ENCODE results near the gene TCFL5. TPM values are rescaled to one million over a fixed set of nuclear protein-coding genes. Genes with fewer than 3 reads are reported as not detected.

Gene TCFL5
- total RNA-seq, 1 donor from 2014 or later, result 11.5 TPM

DNA sequence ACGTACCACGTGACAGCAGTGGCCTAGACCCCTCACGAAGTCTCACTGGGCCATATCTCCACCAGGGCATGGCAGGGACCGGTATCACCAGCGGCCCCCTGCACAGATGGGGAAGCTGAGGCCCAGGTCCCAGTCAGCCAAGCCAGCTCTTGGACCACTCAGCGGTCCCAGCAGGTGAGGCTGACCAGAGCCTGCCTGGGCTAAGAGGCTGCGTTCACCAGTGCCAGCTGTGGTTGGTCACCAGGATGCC, 67.9 kb downstream of the TCFL5 start:
- Histone ChIP-seq H3K27ac (peak overlapping the region; percentile 84), H3K27me3 (no peaks in the 10 kb centered on the region), H3K4me3 (peak overlapping the region; percentile 53 to 66), H3K36me3 (peaks cover 0 to 7% of the 10 kb centered on the region in 2 donors), H3K9me3 (no peaks in the 10 kb centered on the region), H3K4me1 (peaks cover 26% of the 10 kb centered on the region)
- TF ChIP-seq POLR2A (IDR thresholded peaks at IDR 0.05) (no peak), POLR2AphosphoS5 (IDR thresholded peaks at IDR 0.05; ENCODE audit: insufficient read depth in 1 of 2, low read depth in 1 of 2) (no peak)
- TF ChIP-seq, protein P1, sequence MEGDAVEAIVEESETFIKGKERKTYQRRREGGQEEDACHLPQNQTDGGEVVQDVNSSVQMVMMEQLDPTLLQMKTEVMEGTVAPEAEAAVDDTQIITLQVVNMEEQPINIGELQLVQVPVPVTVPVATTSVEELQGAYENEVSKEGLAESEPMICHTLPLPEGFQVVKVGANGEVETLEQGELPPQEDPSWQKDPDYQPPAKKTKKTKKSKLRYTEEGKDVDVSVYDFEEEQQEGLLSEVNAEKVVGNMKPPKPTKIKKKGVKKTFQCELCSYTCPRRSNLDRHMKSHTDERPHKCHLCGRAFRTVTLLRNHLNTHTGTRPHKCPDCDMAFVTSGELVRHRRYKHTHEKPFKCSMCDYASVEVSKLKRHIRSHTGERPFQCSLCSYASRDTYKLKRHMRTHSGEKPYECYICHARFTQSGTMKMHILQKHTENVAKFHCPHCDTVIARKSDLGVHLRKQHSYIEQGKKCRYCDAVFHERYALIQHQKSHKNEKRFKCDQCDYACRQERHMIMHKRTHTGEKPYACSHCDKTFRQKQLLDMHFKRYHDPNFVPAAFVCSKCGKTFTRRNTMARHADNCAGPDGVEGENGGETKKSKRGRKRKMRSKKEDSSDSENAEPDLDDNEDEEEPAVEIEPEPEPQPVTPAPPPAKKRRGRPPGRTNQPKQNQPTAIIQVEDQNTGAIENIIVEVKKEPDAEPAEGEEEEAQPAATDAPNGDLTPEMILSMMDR (IDR thresholded peaks at IDR 0.05), result no peak
- no peak for DNase-seq (ENCODE audit: extremely low spot score in 2 of 2)
- intact Hi-C loops (cut with DNase I), result loop anchor here (5.0 to 10.0 kb wide), 3 partner anchors 126 to 489 kb away; partner anchors contain the start of gene ADRM1

DNA sequence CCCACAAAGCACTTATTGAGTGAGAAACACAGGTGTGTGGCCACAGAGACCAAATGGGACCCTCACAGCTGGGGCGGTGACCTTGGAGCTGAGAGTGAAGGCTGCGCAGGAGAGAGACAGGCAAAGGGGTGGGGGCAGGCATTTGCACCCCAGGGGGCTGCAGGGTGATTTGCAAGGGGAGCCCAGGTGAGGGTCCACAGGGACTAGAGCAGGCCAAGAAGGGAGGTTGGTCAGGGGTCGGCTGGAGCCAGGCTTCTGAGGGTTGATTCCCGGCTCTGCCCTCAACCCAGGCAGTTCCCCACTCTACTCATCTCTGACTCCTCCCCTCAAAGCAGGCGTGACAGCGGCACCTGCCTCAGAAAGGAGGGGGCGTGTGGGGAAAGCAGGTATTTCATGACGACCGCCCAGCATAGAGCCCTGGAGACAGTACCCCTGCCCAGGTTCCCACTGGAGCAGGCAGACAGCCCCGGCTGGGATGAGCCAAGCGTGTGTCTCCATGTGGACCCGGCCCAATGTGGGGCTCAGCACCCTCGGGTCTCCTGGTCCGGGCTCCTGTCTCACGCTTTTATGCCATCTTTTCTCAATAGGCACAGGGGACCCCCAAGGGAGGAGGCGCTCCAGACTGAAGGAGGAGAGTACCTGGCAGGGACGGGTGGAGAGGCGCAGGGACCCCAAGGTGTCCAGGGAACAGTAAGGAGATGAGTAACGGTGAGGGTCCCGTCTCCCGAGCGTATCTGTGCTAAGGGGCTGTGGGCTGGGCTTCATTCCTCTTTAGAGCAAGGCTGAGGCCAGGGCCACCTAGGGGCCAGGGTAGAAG, 68.5 kb downstream of the TCFL5 start:
- intact Hi-C loops (cut with DNase I), result loop anchor here (5.0 to 10.0 kb wide), 3 partner anchors 126 to 488 kb away; partner anchors contain the start of gene ADRM1
- Histone ChIP-seq H3K4me3 (peak overlapping the region; percentile 53 to 66), H3K9me3 (no peaks in the 10 kb centered on the region), H3K4me1 (peaks cover 26% of the 10 kb centered on the region), H3K27ac (peak overlapping the region; percentile 84), H3K27me3 (no peaks in the 10 kb centered on the region), H3K36me3 (peaks cover 0 to 1% of the 10 kb centered on the region in 2 donors)
- DNase-seq (ENCODE audit: extremely low spot score in 2 of 2), result no peak
- TF ChIP-seq POLR2A (IDR thresholded peaks at IDR 0.05) (no peak), POLR2AphosphoS5 (IDR thresholded peaks at IDR 0.05; ENCODE audit: insufficient read depth in 1 of 2, low read depth in 1 of 2) (no peak)
- TF ChIP-seq, protein P1 (IDR thresholded peaks at IDR 0.05), result no peak

DNA sequence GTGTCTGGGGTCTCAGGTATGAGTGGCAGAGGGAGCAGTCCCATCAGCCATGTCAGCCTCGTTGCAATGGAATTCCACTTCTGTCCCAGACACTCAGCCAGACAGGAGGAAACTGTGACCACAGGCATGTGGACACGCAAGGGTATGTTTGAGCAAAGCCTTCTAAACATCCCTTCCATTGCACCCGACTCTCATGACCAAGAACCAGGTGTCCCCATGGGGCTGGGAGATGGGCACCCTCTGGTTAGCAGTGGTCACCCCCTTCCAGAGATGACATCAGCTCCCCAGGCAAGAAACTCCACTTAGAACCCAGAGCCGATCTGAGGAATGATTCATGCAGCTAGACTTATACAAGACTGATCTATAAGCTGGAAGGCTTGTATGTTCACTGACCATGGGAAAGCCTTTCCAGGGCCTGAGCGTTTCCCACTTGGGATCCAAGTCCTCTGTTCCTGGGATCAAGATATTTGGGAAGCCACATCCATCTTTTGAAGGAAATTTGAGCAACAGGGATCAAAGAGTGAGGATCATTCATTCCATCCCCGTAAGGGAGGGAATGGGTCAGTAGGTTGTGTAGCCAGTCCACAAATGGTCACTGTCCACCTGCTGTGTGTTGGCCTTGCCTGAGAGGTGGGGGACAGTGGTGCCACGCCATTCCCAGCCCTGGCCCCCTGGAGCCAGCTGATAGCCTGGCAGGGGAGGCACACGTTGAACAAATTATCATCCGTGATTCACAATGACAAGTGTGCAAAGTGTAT, 69.3 kb downstream of the TCFL5 start:
- Histone ChIP-seq H3K4me1 (peaks cover 22% of the 10 kb centered on the region), H3K36me3 (no peaks in the 10 kb centered on the region), H3K27ac (no peak overlapping the region), H3K9me3 (no peaks in the 10 kb centered on the region), H3K4me3 (no peak overlapping the region), H3K27me3 (no peaks in the 10 kb centered on the region)
- no peak for TF ChIP-seq POLR2A (IDR thresholded peaks at IDR 0.05)
- no peak for TF ChIP-seq POLR2AphosphoS5 (IDR thresholded peaks at IDR 0.05; ENCODE audit: insufficient read depth in 1 of 2, low read depth in 1 of 2)
- TF ChIP-seq, protein P1 (IDR thresholded peaks at IDR 0.05), result no peak
- intact Hi-C loops (cut with DNase I), result loop anchor here (5.0 to 10.0 kb wide), 3 partner anchors 125 to 488 kb away; partner anchors contain the start of gene ADRM1
- DNase-seq (ENCODE audit: extremely low spot score in 2 of 2), result no peak

DNA sequence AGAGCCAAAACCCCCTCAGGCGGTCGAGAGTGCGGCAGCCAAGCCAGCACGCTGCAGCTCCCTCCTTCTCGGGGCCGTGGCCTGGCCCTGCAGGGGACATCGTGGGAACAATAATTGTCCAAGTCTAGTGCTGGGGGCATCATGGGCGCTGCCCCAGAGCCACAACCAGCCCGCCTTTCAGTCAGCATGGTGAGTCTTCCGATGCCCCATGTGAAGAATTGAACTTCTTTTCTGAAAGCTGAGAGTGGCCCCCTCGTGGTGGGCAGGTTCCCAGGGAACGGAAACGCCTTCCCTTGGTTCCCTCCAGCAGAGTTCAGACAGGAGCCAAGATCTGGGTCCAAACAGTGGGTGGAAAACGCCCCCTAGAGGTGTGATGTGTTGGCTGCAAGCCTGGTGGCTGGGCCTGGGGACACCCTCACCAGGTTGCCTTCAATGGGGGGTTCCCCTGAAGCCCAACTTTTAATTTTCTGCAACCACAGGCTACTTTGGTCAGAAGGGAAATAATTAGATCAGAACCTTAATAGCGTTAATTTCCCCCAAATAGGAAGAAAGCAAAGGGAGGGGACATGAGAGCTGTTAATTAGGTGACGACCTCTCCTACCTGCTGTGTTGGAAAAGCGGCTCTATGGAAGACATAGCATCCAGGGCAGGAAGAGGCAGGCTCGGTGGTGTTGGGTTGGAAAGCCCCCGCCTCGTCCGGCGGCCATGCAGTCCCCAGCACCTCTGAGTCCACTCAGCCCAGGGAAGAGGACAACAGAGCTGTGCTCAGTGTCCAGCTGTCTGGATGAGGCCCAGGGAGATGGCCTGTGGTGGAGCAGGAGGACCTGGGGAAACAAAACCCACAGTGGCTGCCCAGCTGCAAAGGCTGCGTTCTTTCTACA, 70.1 kb downstream of the TCFL5 start:
- Histone ChIP-seq H3K27me3 (no peaks in the 10 kb centered on the region), H3K4me3 (no peak overlapping the region), H3K27ac (no peak overlapping the region), H3K4me1 (peaks cover 15% of the 10 kb centered on the region), H3K36me3 (no peaks in the 10 kb centered on the region), H3K9me3 (no peaks in the 10 kb centered on the region)
- TF ChIP-seq, protein P1 (IDR thresholded peaks at IDR 0.05), result peak; percentile 41 to 78 (median 59)
- TF ChIP-seq POLR2AphosphoS5 (IDR thresholded peaks at IDR 0.05; ENCODE audit: insufficient read depth in 1 of 2, low read depth in 1 of 2), result peak in 1 of 2 donors; percentile 49
- TF ChIP-seq POLR2A (IDR thresholded peaks at IDR 0.05), result no peak
- intact Hi-C loops (cut with DNase I), result loop anchor here (5.0 to 10.0 kb wide), 3 partner anchors 124 to 487 kb away; partner anchors contain the start of gene ADRM1
- no peak for DNase-seq (ENCODE audit: extremely low spot score in 2 of 2)

Small RNA genes lying within 50 kb of the gene (small RNA-seq; reads per million reads assigned to genes)
- not detected for gene DPH3P1

Other genes starting within 250 kb of the TCFL5 start
- gene SLCO4A1, start 219.3 kb downstream of the TCFL5 start, total RNA-seq, result 45.9 TPM
- 0.49 TPM for gene NTSR1, start 153.0 kb downstream of the TCFL5 start, total RNA-seq
- 10.6 TPM for gene MRGBP, start 65.3 kb downstream of the TCFL5 start, total RNA-seq
- 43.7 TPM for gene OGFR, start 57.0 kb downstream of the TCFL5 start, total RNA-seq
- 1.2 TPM for gene COL9A3, start 44.8 kb downstream of the TCFL5 start, total RNA-seq
- 58.7 TPM for gene DIDO1, start 64.7 kb upstream of the TCFL5 start, total RNA-seq
- gene GID8, start 76.3 kb upstream of the TCFL5 start, total RNA-seq, result 30.2 TPM
- gene SLC17A9, start 90.9 kb upstream of the TCFL5 start, total RNA-seq, result 2.5 TPM
- not detected for gene BHLHE23, start 145.1 kb upstream of the TCFL5 start, total RNA-seq

Data from vagina (tissue), 2 donors.